Esophagus squamous epithelium (tissue), 5 donors: ENCODE measurements around the gene RAB40AL. TPM values are rescaled to one million over a fixed set of nuclear protein-coding genes. Genes with fewer than 3 reads are reported as not detected.

Source experiments
- DNase-seq: peaks from one replicate; lab custom pipeline; 2025; lab: John Stamatoyannopoulos, UW
- H3K27ac ChIP-seq, 4 donors: fragments of 200-600 bp; sonication (generic); one replicate each; pipeline ENCODE4 v1.5.1; 2016 to 2019; ENCODE audit warnings: mild to moderate bottlenecking in 1 of 4
- H3K27me3 ChIP-seq, 4 donors: fragments of 200-600 bp; sonication (generic); 1 replicate in 3 of 4; 2 replicates in 1 of 4; pipeline versions ENCODE4 v1.5.1 to v1.6.0; 2017 to 2021; ENCODE audit warnings: antibody characterized with exemption in 1 of 4
- H3K36me3 ChIP-seq, 3 donors: fragments of 200-600 bp; sonication (generic); one replicate each; pipeline ENCODE4 v1.5.1; 2016 to 2019
- H3K4me1 ChIP-seq, 3 donors: fragments of 200-600 bp; sonication (generic); one replicate each; pipeline ENCODE4 v1.5.1; 2017 to 2019
- H3K4me3 ChIP-seq, 4 donors: fragments of 200-600 bp; sonication (generic); 1 replicate in 3 of 4; 2 replicates in 1 of 4; pipeline ENCODE4 v1.5.1; 2016 to 2019; ENCODE audit warnings: mild to moderate bottlenecking in 2 of 4, moderate library complexity in 1 of 4
- H3K9me3 ChIP-seq, 3 donors: fragments of 200-600 bp; sonication (generic); one replicate each; pipeline ENCODE4 v1.5.1; 2016 to 2019
- POLR2A ChIP-seq, 4 donors: fragments of 450-650 bp; IDR thresholded peaks; one replicate each; pipeline ENCODE4 v1.6.1; 2017; ENCODE audit warnings: antibody characterized with exemption in 4 of 4, mild to moderate bottlenecking in 4 of 4, moderate library complexity in 3 of 4
- WGBS, 2 donors: methylation state at CpG; one replicate each; pipeline ENCODE4 v1.1.5; 2018; 5-methylcytosine and 5-hydroxymethylcytosine counted together
- intact Hi-C: fragments of 100-400 bp; cut with DNase I; formaldehyde crosslinking; loops from one replicate; pipeline ENCODE4 v1.15.0; 2022
- total RNA-seq, 4 donors: library from RNA; depleted of rRNA; stranded (reverse); fragments of >200 nt; gene quantifications; one replicate each; pipeline ENCODE4 v1.1.0, GENCODE V29; 2016
- TF ChIP-seq, protein P1 (sequence below), 6 experiments: fragments of 450-650 bp in 4 of 6; fragments of 200-600 bp in 2 of 6; sonication (generic) in 2 of 6; IDR thresholded peaks; one replicate each; pipeline ENCODE4 v1.5.1; 2016 to 2019; ENCODE audit warnings: antibody characterized with exemption in 6 of 6, mild to moderate bottlenecking in 4 of 6, moderate library complexity in 4 of 6
- donor health status: DM: yes; HTN: yes; CAD: no.

The RAB40AL gene
- total RNA-seq, 4 donors from 2014 or later: 0.42 to 0.95 (median 0.61) TPM; not detected in 1

- H3K4me1 ChIP-seq: no peaks in the 10 kb centered on the region
- H3K4me3 ChIP-seq: no peak overlapping the region
- no peak for DNase-seq
- TF ChIP-seq POLR2A (IDR thresholded peaks at IDR 0.05): no peak
- TF ChIP-seq, protein P1, sequence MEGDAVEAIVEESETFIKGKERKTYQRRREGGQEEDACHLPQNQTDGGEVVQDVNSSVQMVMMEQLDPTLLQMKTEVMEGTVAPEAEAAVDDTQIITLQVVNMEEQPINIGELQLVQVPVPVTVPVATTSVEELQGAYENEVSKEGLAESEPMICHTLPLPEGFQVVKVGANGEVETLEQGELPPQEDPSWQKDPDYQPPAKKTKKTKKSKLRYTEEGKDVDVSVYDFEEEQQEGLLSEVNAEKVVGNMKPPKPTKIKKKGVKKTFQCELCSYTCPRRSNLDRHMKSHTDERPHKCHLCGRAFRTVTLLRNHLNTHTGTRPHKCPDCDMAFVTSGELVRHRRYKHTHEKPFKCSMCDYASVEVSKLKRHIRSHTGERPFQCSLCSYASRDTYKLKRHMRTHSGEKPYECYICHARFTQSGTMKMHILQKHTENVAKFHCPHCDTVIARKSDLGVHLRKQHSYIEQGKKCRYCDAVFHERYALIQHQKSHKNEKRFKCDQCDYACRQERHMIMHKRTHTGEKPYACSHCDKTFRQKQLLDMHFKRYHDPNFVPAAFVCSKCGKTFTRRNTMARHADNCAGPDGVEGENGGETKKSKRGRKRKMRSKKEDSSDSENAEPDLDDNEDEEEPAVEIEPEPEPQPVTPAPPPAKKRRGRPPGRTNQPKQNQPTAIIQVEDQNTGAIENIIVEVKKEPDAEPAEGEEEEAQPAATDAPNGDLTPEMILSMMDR (IDR thresholded peaks at IDR 0.05): no peak
- no peak overlapping the region for H3K27ac ChIP-seq
- H3K9me3 ChIP-seq: no peaks in the 10 kb centered on the region
- H3K36me3 ChIP-seq: no peaks in the 10 kb centered on the region
- no peaks in the 10 kb centered on the region for H3K27me3 ChIP-seq
- intact Hi-C loops: no loop called here
- 78 to 85% methylated on average over 8 to 9 of the region's 9 CpGs for WGBS, 2 donors
These were observed 41.5 kb downstream of the RAB40AL start for GRCh38 chrX:102978594-102978993.

GRCh38 chrX:102979536-102979935, 42.5 kb downstream of the RAB40AL start:
- 47 to 57% methylated on average over 1 to 2 of the region's 2 CpGs for WGBS, 2 donors

GRCh38 chrX:102983205-102983604, 46.1 kb downstream of the RAB40AL start:
- 49 to 60% methylated on average over 1 to 2 of the region's 2 CpGs for WGBS, 2 donors

More at GRCh38 chrX:102979536-102979935, 42.5 kb downstream of the RAB40AL start:
- H3K9me3 ChIP-seq: no peaks in the 10 kb centered on the region
- no peaks in the 10 kb centered on the region for H3K36me3 ChIP-seq
- DNase-seq: no peak
- no peaks in the 10 kb centered on the region for H3K27me3 ChIP-seq
- no peak overlapping the region for H3K4me3 ChIP-seq
- intact Hi-C loops: no loop called here
- H3K27ac ChIP-seq: no peak overlapping the region
- TF ChIP-seq, protein P1 (IDR thresholded peaks at IDR 0.05): no peak
- TF ChIP-seq POLR2A (IDR thresholded peaks at IDR 0.05): no peak
- no peaks in the 10 kb centered on the region for H3K4me1 ChIP-seq

GRCh38 chrX:102985192-102985591, 48.1 kb downstream of the RAB40AL start:
- H3K36me3 ChIP-seq: no peaks in the 10 kb centered on the region
- intact Hi-C loops: no loop called here
- WGBS, 2 donors: 59% methylated on average over 3 of the region's 3 CpGs; no CpG with 5 or more reads in 1 of the 2 donors
- no peaks in the 10 kb centered on the region for H3K9me3 ChIP-seq
- no peaks in the 10 kb centered on the region for H3K4me1 ChIP-seq
- H3K27ac ChIP-seq: no peak overlapping the region
- DNase-seq: no peak
- TF ChIP-seq POLR2A (IDR thresholded peaks at IDR 0.05): no peak
- TF ChIP-seq, protein P1 (IDR thresholded peaks at IDR 0.05): no peak
- H3K27me3 ChIP-seq: no peaks in the 10 kb centered on the region
- H3K4me3 ChIP-seq: no peak overlapping the region

More at GRCh38 chrX:102983205-102983604, 46.1 kb downstream of the RAB40AL start:
- H3K4me3 ChIP-seq: no peak overlapping the region
- no peaks in the 10 kb centered on the region for H3K36me3 ChIP-seq
- H3K27ac ChIP-seq: no peak overlapping the region
- no peak for DNase-seq
- no peaks in the 10 kb centered on the region for H3K9me3 ChIP-seq
- H3K4me1 ChIP-seq: no peaks in the 10 kb centered on the region
- no peaks in the 10 kb centered on the region for H3K27me3 ChIP-seq
- intact Hi-C loops: no loop called here
- no peak for TF ChIP-seq POLR2A (IDR thresholded peaks at IDR 0.05)
- TF ChIP-seq, protein P1 (IDR thresholded peaks at IDR 0.05): no peak

Other genes starting within 250 kb of the RAB40AL start
- gene GPRASP2, start 224.8 kb upstream of the RAB40AL start, total RNA-seq: 10 to 100 TPM in 1 of 4 donors, 1 to 10 TPM in 3; 3.4 to 10.1 (median 6.8) TPM
- gene GPRASP3, start 216.5 kb upstream of the RAB40AL start, total RNA-seq: 1 to 10 TPM; 1.4 to 3.8 (median 2.5) TPM
- gene BEX1, start 126.9 kb downstream of the RAB40AL start, total RNA-seq: 1 to 10 TPM in 1 of 4 donors, not detected in 3; 1.9 TPM
- gene NXF3, start 155.9 kb downstream of the RAB40AL start, total RNA-seq: under 1 TPM in 2 of 4 donors, not detected in 2; 0.26 to 0.38 TPM